Vagina (tissue), 2 donors: ENCODE measurements around the gene CRBN. TPM values are rescaled to one million over a fixed set of nuclear protein-coding genes. Genes with fewer than 3 reads are reported as not detected.

Experiments used
- DNase-seq, 2 donors: peaks; one replicate each; pipeline ENCODE4 v3.0.0-alpha.2; 2017; ENCODE audit errors: extremely low spot score in 2 of 2
- H3K27ac ChIP-seq: fragments of 200-600 bp; sonication (generic); one replicate; pipeline ENCODE4 v1.5.1; 2019
- H3K27me3 ChIP-seq: fragments of 200-600 bp; sonication (generic); one replicate; pipeline ENCODE4 v1.5.1; 2019
- H3K36me3 ChIP-seq, 2 donors: fragments of 200-600 bp; sonication (generic); one replicate each; pipeline ENCODE4 v1.5.1; 2017 to 2019
- H3K4me1 ChIP-seq: fragments of 200-600 bp; sonication (generic); one replicate; pipeline ENCODE4 v1.5.1; 2019
- H3K4me3 ChIP-seq, 2 donors: fragments of 200-600 bp; sonication (generic); 1 replicate in 1 of 2; 2 replicates in 1 of 2; pipeline ENCODE4 v1.5.1; 2016 to 2019
- H3K9me3 ChIP-seq: fragments of 200-600 bp; sonication (generic); one replicate; pipeline ENCODE4 v1.5.1; 2019
- POLR2A ChIP-seq, 2 donors: fragments of 450-650 bp; IDR thresholded peaks; one replicate each; pipeline ENCODE4 v1.6.1; 2017; ENCODE audit warnings: antibody characterized with exemption in 2 of 2, mild to moderate bottlenecking in 2 of 2, moderate library complexity in 2 of 2
- POLR2AphosphoS5 ChIP-seq, 2 donors: sonication (generic); formaldehyde crosslinking; IDR thresholded peaks; one replicate each; pipeline ENCODE4 v1.9.0; 2017; ENCODE audit warnings: antibody characterized with exemption in 2 of 2, mild to moderate bottlenecking in 2 of 2, low read depth in 1 of 2; ENCODE audit not compliant: insufficient read depth in 1 of 2
- intact Hi-C: fragments of 100-400 bp; cut with DNase I; formaldehyde crosslinking; loops from one replicate; pipeline ENCODE4 v1.15.1; 2023
- total RNA-seq: library from RNA; depleted of rRNA; stranded (reverse); fragments of >200 nt; gene quantifications from one replicate; pipeline ENCODE4 v1.2.3, GENCODE V29; 2016
- TF ChIP-seq, protein P1 (sequence below), 3 experiments: fragments of 450-650 bp in 2 of 3; fragments of 200-600 bp in 1 of 3; sonication (generic) in 1 of 3; IDR thresholded peaks; one replicate each; pipeline ENCODE4 v1.5.1; 2017 to 2019; ENCODE audit warnings: antibody characterized with exemption in 3 of 3, mild to moderate bottlenecking in 2 of 3, moderate library complexity in 2 of 3

CRBN gene
- total RNA-seq, 1 donor from 2014 or later, result 30.7 TPM

DNA sequence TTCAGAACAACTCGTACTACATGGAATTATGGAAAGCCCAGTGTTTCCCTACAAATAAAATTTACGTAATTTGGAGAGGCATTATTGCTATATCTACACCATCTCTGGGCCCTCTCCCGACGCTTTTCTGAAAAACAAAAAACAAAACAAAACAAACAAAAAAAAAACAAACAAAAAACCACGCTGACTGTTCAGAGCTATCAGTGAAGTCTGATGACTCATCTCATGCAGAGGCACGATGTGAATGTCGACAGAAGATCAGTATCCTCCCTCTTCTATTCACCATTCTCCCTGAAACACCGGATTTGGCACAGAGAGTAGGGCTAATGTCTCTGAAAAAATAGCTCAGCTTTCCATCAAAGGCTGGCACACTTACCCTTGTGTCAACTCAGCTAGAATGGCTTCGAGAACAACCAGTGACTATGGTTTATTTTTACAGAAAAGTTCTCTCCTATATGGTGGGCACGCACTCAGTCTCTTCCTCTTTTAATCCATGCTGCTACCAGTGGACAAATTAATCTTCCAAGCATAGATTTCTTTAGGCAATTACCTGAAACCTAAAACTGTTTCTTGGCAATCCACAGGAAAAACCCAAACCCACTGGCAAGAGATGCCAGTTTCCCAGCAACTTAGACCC is 1.5 kb downstream of the CRBN start:
- TF ChIP-seq POLR2A (IDR thresholded peaks at IDR 0.05), result no peak

DNA sequence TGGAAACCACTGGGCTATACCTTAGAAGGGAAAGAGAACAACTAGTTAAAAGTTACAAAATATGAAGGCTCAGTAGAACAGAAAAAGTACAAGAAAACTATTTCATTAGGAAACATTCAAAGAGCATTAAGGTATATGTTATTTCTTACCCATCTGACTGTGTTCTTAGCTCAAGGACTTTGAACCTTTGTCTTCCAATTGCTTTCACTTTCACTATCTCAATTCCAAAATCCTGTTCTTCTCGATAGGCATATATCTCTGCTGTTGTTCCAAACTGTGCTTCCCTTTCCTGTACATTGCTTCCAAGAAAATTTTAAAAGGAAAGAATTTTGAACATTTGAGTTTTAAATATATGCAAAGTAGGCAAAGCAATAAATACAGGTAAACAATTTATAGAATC is 6.9 kb downstream of the CRBN start:
- no peak overlapping the region for H3K4me3 ChIP-seq
- no peak for TF ChIP-seq POLR2A (IDR thresholded peaks at IDR 0.05)
- TF ChIP-seq POLR2AphosphoS5 (IDR thresholded peaks at IDR 0.05; ENCODE audit: insufficient read depth in 1 of 2, low read depth in 1 of 2), result no peak
- TF ChIP-seq, protein P1, sequence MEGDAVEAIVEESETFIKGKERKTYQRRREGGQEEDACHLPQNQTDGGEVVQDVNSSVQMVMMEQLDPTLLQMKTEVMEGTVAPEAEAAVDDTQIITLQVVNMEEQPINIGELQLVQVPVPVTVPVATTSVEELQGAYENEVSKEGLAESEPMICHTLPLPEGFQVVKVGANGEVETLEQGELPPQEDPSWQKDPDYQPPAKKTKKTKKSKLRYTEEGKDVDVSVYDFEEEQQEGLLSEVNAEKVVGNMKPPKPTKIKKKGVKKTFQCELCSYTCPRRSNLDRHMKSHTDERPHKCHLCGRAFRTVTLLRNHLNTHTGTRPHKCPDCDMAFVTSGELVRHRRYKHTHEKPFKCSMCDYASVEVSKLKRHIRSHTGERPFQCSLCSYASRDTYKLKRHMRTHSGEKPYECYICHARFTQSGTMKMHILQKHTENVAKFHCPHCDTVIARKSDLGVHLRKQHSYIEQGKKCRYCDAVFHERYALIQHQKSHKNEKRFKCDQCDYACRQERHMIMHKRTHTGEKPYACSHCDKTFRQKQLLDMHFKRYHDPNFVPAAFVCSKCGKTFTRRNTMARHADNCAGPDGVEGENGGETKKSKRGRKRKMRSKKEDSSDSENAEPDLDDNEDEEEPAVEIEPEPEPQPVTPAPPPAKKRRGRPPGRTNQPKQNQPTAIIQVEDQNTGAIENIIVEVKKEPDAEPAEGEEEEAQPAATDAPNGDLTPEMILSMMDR (IDR thresholded peaks at IDR 0.05), result no peak
- no peak for DNase-seq

More for the DNA sequence above, 1.5 kb downstream of the CRBN start:
- Histone ChIP-seq H3K4me1 (peaks cover 26% of the 10 kb centered on the region), H3K36me3 (peaks cover 0 to 21% of the 10 kb centered on the region in 2 donors), H3K9me3 (no peaks in the 10 kb centered on the region), H3K27ac (no peak overlapping the region), H3K4me3 (peak overlapping the region; percentile 68 to 99), H3K27me3 (no peaks in the 10 kb centered on the region)
- intact Hi-C loops, result no loop called here
- DNase-seq, result no peak

DNA sequence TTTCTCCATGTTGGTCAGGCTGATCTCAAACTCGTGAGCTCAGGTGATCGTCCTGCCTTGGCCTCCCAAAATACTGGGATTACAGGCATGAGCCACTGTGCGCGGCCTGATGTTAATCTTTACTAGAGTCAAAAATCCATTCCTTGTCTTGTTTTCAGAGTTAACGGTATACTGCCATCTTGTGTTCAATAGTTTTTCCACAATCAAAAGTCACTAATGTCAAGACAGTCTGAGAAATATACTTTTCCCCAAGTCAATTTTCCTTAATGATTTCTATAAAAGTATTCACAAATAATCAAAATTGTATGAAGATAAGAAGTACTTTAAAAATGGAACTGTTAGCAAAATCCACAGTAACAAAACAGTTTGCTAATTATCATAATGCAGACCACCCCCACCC is 8.5 kb downstream of the CRBN start:
- Histone ChIP-seq H3K36me3 (peaks cover 0 to 66% of the 10 kb centered on the region in 2 donors), H3K4me1 (no peaks in the 10 kb centered on the region), H3K9me3 (no peaks in the 10 kb centered on the region), H3K27me3 (no peaks in the 10 kb centered on the region), H3K4me3 (no peak overlapping the region), H3K27ac (no peak overlapping the region)
- no peak for DNase-seq
- intact Hi-C loops, result no loop called here
- TF ChIP-seq, protein P1 (IDR thresholded peaks at IDR 0.05), result peak in 1 of 3 experiments; percentile 16
- no peak for TF ChIP-seq POLR2A (IDR thresholded peaks at IDR 0.05)

More for the DNA sequence above, 6.9 kb downstream of the CRBN start:
- Histone ChIP-seq H3K4me1 (peaks cover 12% of the 10 kb centered on the region), H3K9me3 (no peaks in the 10 kb centered on the region), H3K27me3 (no peaks in the 10 kb centered on the region), H3K36me3 (peaks cover 0 to 51% of the 10 kb centered on the region in 2 donors), H3K27ac (no peak overlapping the region)
- intact Hi-C loops, result no loop called here

DNA sequence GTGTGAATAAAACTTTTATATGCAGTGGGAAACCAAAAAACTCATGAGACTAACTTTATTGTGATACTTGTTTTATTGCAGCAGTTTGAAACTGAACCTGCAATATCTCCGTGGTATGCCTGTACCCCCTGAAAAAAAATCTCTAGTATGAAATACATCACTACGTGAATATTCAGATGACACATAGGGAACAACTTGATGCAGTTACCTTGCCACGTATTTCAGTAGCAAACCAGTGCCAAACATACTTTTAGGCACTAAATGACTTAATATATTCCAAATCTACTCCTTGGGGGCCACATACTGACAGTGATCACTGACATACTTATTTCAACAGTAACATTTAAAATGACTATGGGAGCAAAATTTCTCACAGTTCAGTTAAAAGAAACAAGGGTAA is 13.8 kb downstream of the CRBN start:
- Histone ChIP-seq H3K36me3 (peaks cover 0 to 59% of the 10 kb centered on the region in 2 donors), H3K4me3 (no peak overlapping the region), H3K9me3 (no peaks in the 10 kb centered on the region), H3K27me3 (no peaks in the 10 kb centered on the region), H3K4me1 (no peaks in the 10 kb centered on the region), H3K27ac (no peak overlapping the region)
- TF ChIP-seq POLR2AphosphoS5 (IDR thresholded peaks at IDR 0.05; ENCODE audit: insufficient read depth in 1 of 2, low read depth in 1 of 2) (no peak), POLR2A (IDR thresholded peaks at IDR 0.05) (no peak)
- TF ChIP-seq, protein P1 (IDR thresholded peaks at IDR 0.05), result no peak
- DNase-seq, result no peak
- intact Hi-C loops, result no loop called here

DNA sequence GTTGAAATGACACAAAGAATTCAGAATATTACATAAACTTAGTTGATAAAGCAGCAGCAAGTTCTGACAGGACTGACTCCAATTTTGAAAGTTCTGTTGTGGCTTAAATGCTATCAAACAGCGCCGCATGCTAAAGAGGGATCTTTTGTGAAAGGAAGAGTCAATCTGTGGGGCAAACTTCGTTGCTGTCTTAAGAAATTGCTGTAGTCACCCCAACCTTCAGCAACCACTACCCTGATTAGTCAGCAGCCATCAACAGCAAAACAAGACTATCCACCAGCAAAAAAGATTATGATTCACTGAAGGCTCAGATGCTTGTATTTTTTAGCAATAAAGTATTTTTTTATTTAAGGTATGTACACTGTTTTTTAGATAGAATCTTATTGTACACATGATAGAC is 14.2 kb downstream of the CRBN start:
- H3K27ac ChIP-seq, result no peak overlapping the region
- H3K36me3 ChIP-seq, result peaks cover 0 to 55% of the 10 kb centered on the region in 2 donors
- H3K4me1 ChIP-seq, result no peaks in the 10 kb centered on the region
- no peak overlapping the region for H3K4me3 ChIP-seq
- no peak for TF ChIP-seq POLR2AphosphoS5 (IDR thresholded peaks at IDR 0.05; ENCODE audit: insufficient read depth in 1 of 2, low read depth in 1 of 2)
- no peak for TF ChIP-seq POLR2A (IDR thresholded peaks at IDR 0.05)
- no peaks in the 10 kb centered on the region for H3K27me3 ChIP-seq
- DNase-seq, result no peak
- H3K9me3 ChIP-seq, result no peaks in the 10 kb centered on the region
- intact Hi-C loops, result no loop called here

DNA sequence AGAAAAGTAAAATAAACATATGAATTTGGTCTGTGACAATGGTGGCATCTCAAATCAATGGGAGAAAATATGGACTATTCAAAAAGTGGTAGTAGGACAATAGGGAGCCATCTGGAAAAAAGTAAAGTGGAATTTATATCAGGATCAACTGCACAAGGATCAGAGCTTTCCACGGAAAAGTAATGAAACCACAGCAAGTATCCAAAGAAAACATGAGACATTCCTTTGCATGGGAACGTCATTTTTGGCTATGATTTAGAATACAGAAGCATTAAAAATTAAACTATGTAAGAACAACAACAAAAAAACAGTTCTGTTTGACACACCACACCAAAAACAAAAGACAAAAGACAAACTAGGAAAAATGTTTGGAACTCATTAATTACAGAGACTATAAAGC is 18.7 kb downstream of the CRBN start:
- Histone ChIP-seq H3K4me1 (no peaks in the 10 kb centered on the region), H3K4me3 (no peak overlapping the region), H3K27me3 (no peaks in the 10 kb centered on the region), H3K36me3 (peaks cover 0 to 57% of the 10 kb centered on the region in 2 donors), H3K9me3 (no peaks in the 10 kb centered on the region), H3K27ac (no peak overlapping the region)
- DNase-seq, result no peak
- TF ChIP-seq, protein P1 (IDR thresholded peaks at IDR 0.05), result no peak
- TF ChIP-seq POLR2AphosphoS5 (IDR thresholded peaks at IDR 0.05; ENCODE audit: insufficient read depth in 1 of 2, low read depth in 1 of 2) (no peak), POLR2A (IDR thresholded peaks at IDR 0.05) (no peak)
- intact Hi-C loops, result no loop called here
